GM12874 (cell line): Measurements from ENCODE around the gene MRPL48.

Source experiments
- CTCF ChIP-seq: IDR thresholded peaks from 2 replicates; pipeline ENCODE4 v1.5.1; 2011; ENCODE audit warnings: low read depth, mild to moderate bottlenecking, control low read depth, low read length, moderate library complexity; ENCODE audit not compliant: insufficient read depth

MRPL48 gene

GRCh38 chr11:73760135-73760678 lies 27.5 kb upstream of the MRPL48 start:
- no peak for TF ChIP-seq CTCF

- peak; percentile 24 for TF ChIP-seq CTCF
Observed at GRCh38 chr11:73760679-73761402, 26.8 kb upstream of the MRPL48 start, which contains the start of gene RAB6A. TSS of gene RAB6A (minus strand) at chr11:73761074. CDS start at chr11:73760635, 439 bp downstream.

- no peak for TF ChIP-seq CTCF
Observed at GRCh38 chr11:73761403-73761945, 26.2 kb upstream of the MRPL48 start.

GRCh38 chr11:73762732-73763131 lies 24.9 kb upstream of the MRPL48 start:
- no peak for TF ChIP-seq CTCF

GRCh38 chr11:73766763-73767162 lies 20.9 kb upstream of the MRPL48 start:
- no peak for TF ChIP-seq CTCF

- no peak for TF ChIP-seq CTCF
Observed at GRCh38 chr11:73779084-73779902, 8.4 kb upstream of the MRPL48 start.

- no peak for TF ChIP-seq CTCF
Observed at GRCh38 chr11:73781303-73781702, 6.4 kb upstream of the MRPL48 start.
